GM21381 (cell line): ENCODE data around the gene FAF1.

Experiments used
- ATAC-seq: cut with Tn5 transposase; IDR thresholded peaks from one replicate; pipeline ENCODE4 v1.9.1; 2021; ENCODE audit warnings: mild to moderate bottlenecking, moderate library complexity; ENCODE audit not compliant: unreplicated experiment

FAF1 gene

DNA sequence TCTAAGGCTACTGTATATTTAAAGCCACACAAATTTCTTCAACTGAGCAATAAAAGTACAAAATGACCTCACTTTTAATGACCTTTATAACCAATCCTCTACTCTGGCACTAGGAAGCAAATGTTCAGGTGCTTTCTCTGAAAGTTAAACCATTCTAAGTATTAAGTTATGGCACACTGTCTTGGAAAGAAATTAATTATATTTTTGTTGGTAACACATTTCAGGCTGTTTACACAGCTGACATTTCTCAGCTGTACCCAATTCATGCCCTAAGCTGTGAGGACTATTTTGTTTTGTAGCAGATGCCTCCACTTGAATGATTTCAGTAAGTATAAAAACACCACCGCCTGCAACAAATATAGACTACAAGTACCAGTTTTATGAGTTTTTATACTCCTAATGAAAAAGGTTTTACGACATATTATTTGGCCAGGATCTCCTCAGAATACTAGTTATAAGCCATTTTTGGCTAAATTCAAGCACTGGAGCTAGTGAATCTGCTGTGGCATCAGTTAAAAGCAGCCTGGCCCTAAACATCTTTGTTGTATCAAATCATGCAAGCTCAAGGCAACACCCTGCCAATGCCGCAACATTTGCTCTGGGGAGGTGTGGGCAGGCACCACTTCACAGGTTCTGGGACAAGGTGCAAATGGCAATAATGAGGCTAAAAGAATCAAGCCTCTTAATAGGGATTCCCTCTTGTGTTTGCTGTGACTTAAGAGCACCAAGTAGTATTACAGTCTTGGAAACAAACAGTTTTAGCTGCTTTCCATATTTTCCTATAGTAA lies 308.4 kb downstream of the FAF1 start:
- no peak for ATAC-seq

DNA sequence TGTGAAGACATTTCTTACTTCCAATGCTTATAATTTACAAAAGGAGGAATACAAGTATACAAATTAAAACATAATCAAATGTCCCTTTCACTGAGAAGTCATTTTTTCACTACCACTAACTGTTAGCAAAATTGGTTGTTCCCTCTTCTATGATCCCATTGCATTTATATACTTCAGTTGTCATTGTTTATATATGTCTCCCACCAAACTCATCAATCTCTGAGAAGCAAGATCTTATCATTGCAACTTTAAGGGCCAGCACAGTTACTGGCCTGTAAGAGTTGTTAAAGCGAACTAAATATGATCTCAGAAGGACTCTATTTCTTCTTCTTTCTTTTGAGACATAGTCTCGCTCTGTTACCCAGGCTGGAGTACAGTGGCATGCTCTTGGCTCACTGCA lies 313.5 kb downstream of the FAF1 start:
- ATAC-seq = no peak

DNA sequence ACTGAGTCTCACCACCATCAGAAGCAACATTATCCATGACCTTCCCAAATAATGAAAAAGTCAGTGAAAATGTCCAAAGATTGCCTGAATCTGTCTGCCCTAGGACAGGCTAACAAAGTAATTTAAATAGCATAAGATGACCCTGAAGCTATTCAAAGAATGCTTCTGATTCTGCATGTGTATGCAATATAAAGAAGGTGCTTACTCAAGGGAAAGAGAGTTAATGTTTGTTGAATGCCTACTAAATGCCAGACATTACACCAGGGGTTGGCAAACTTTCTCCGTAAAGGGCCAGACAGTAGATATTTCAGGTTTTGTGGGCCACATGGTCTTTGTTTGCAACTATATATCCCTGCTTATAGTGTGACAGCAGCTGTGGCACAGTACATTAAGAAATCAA lies 314.9 kb downstream of the FAF1 start:
- no peak for ATAC-seq

DNA sequence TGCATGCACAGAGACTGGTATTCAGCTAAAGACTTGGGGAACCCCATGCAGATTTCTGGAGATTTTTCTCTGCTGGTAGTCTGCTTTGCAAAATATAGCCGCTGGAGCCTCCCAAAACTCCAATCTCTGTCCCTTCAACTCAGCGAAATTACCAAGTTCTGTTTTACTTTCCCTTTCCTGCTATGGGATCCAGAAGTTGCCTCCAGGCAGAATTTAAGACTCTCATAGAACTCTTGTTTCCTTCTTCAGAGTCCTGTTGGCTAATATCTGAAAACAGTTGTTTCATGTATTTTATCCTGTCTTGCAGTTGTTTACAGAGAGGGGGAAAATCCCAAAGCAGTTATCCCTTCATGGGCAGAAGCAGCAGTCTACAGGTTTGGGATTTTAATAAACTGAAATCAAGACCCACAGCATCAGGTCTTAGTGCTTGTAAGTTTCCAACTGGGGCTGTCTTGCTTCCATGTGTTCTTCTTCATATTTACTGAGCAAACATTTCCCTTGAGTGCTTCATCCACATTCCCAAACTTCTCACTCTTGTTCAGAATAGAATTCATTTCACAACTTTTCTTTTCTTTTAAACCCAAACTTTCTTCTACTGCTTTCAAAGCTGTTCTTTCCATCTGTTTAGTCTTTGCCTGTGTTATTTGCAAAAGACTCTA lies 315.5 kb downstream of the FAF1 start:
- ATAC-seq = no peak

DNA sequence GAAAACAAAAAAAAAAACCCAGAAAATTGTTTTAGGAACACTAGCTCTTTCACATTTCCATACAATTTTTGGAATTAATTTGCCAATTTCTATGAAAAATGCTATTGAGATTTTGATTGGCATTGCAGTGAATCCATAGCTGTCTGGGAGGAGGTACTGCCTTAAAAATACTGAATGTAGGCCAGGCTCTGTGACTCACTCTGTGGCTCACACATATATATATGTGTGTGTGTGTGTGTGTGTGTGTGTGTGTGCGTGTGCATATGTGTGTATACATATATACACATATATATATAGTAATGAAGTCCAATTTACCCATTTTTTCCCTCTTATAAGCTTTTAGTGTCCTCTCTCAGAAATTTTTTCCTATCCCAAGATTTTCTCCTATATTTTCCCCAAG lies 322.6 kb downstream of the FAF1 start:
- ATAC-seq = no peak

DNA sequence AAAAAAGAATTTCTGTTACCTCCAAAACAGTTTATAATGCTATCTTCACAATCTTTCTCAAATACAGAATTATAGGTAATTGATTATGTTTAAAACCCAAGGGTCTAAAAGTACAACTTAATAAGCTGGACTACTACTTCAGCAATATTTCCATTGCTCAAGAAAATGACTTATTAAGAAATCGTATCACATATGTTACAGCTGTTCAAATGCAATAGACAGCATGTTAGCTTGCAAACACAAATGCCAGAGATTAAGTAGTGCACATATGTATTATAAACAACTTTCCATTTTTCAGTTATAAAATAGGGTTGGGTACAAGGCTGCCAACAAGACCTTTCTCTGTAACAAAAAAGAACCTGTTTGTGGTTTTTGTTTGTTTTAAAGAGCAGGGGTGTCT lies 325.8 kb downstream of the FAF1 start:
- no peak for ATAC-seq

DNA sequence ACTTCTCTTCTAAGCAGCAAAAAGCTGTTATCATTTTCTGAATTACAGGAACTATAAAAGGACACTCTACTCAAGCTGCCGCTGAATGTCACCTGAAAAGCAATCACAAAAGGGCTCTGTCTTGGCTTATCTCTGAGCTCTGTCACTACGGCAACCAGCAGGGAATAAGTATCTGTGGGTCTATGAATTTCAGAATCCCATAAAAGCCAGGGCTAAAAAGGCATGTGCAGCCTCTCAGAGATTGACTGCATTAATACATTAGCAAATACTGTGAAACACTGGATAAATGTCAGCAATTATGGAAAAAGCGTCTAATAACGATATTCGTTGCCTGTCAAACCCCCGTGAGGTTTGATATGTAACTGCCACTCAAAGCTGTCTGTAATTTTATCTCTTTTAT lies 326.6 kb downstream of the FAF1 start:
- no peak for ATAC-seq

DNA sequence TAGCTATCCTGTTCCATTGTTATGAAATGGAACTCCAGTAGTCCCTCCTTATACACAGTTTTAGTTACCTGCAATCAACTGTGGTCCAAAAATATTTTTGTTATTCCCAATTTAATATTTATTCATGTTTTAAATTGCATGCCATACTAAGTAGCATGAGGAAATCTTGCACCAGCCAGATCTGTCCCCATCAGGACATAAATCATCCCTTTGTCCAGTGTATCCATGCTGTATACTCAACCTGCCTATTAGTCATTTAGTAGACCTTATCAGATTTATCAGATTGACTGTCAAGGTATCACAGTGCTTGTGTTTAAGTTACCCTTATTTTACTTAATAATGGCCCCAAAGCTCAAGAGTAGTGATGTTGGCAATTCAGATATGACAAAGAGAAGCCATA lies 328.9 kb downstream of the FAF1 start:
- ATAC-seq = no peak

DNA sequence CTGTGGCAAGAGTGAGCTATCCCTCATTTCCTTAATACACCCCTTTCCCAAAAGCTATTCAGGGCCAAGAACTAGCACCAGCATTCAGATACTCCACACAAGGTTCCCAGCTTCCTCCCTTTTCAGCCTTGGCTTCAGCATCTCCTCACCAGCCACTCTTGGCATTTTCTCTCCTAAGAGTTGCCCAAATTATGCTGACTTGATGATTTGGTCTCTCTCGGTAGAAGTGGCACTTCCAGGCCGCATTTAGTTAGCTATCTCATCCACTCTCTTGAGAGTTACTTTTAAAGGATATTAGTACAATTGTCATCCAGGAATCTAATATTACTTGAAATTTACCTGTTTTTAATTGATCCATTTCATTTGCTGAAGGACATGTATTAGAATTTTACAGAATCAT lies 337.8 kb downstream of the FAF1 start:
- ATAC-seq = no peak

DNA sequence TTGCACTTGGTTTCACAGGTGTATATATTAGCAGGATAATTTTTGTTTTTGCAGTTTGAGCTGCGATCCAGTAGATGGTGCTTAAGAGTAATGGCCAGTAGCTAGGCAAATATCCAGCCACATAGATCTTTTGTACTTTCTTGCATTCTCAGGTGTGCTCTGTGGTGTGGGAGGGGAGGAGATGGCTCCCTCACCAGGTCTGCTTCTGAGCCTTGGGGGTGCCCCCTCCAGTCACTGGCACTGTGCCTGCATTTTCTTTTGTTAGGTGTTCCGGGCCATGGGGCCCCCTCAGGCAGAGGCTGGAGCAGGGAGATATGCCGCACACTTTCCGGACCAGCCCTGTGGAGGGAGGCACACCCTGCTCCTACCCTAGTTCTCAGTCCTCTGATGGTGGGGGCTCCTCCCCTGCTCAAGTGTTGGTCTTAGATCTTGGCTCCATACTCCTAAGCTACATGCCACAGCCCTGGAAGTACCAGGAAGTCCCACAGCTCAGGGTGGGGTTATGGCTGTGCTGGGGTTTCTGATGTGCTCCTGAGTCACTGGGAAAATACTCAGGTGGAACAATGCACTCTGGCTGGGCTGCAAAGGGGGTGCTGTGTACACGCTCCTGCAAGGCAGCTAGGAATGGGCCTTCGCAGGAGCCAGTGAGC lies 339.3 kb downstream of the FAF1 start:
- no peak for ATAC-seq

DNA sequence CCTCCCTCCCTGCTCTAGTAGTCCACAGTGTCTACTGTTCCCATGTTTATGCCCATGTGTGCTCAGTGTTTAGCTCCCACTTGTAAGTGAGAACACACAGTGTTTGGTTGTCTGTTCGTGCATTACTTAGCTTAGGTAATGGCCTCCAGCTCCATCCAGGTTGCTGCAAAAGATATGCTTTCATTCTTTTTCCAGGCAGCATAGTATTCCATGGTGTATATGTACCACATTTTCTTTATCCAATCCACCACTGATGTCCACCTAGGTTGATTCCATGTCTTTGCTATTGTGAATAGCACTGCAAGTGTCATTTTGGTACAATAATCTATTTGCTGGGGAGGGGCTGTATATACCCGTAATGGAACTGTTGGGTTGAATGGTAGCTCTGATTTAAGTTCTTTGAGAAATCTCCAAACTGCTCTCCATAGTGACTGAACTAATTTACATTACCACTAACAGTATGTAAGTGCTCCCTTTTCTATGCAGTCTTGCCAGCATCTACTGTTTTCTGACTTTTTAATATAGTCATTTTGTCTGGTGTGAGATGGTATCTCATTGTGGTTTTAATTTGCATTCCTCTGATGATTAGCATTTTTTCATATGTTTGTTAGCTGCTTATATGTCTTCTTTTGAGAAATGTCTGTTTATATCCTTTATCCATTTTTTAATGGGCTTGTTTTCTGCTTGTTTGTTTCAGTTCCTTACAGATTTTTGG lies 344.9 kb downstream of the FAF1 start:
- no peak for ATAC-seq

DNA sequence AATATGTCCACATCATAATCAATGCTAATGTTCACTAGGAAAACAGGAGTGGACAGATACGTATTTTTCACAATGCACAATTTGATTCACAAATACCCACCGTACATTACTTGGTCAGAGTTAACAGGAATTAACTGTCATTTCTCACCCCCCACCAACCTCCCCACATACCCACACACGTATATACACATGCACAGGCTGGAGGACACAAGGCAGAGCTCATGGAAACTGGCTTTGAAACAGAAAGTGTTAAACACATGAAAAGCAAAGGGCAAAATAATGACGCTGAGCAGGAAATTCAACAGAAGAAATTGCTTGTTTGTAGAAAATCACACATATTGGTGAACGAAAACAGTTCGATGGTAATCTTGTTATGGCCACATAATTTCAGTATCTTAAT lies 348.4 kb downstream of the FAF1 start:
- ATAC-seq = no peak

DNA sequence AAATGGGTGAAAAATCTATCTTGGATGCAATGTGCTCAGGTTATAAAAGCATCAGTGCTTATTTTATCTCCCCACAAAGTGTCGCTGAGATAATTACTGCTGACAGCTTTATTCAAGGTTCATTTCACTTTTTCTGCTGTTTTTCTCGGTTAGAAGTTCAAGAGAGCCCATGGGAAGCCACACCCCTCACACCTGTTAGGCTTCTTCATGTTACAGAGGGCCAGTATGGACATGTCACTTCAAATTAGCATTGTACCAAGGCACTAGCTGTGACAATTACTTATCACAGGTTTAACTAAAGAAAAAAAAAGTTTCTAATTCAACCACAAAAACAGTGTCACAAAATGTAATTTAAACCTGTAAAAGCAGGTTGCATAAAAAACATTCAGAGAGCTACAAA lies 349.5 kb downstream of the FAF1 start:
- no peak for ATAC-seq

DNA sequence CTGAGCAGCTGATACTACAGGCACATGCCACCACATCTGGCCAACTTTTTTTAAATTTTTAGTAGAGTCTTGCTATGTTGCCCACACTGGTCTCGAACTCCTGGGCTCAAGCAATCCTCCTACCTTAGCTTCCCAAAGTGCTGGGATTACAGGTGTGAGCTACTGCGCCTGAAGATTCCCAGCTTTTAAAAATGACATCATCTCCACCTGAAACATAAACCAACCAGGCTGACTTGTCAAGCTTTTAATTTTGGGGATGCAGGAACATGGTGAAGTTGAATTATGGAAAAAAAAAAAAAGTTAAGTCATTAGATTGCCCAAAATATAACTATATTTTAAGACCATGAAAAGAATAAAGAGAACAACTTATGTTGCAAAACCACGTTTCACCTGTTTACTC lies 350.6 kb downstream of the FAF1 start:
- ATAC-seq = no peak

DNA sequence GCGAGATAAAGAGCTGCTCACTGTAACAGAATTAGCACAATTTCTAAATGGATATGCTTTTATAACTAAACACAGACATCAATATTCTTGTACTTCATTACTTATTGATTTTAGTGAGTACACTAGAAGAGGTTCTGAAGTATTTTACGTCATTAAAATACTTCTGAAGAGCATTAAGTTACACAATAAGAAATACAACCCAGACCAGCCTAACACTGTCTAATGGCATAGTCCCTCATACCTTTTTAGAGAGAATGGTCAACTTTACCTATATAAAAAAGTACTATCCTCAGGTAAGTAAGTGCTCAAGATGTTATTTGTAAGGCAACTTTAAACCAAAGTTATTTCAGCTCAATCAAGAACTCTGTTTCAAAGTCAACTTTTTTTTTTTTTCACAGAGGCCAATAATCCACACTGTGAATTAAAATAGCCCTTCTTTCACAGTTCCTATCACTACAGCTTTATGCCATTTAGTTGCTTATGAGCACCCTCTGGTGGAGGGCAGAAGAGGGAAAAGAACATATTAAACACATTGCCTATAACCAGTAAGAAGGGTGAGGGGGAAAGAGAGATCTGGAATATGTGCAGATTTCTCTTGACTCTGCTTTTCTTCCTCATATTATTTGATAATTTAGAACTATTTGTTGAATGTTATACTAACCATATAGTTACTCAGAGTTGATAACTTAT lies 354.7 kb downstream of the FAF1 start:
- no peak for ATAC-seq

DNA sequence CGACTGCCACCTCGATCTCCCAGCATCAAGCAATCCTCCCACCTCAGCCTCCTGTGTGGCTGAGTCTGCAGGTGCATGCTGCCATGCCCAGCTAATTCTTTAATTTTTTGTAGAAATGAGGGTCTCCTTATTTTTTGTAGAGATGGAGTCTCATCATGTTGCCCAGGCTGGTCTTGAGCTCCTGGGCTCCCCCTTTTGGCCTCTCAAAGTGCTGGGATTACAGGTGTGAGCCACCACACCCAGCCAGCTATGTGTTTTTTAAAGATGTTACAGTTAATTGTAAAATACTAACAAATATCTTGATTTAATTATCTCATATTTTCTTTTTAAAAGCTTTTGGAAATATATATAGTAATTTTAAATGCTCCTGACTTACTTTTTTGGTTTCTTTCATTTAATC lies 355.5 kb downstream of the FAF1 start:
- ATAC-seq = no peak

DNA sequence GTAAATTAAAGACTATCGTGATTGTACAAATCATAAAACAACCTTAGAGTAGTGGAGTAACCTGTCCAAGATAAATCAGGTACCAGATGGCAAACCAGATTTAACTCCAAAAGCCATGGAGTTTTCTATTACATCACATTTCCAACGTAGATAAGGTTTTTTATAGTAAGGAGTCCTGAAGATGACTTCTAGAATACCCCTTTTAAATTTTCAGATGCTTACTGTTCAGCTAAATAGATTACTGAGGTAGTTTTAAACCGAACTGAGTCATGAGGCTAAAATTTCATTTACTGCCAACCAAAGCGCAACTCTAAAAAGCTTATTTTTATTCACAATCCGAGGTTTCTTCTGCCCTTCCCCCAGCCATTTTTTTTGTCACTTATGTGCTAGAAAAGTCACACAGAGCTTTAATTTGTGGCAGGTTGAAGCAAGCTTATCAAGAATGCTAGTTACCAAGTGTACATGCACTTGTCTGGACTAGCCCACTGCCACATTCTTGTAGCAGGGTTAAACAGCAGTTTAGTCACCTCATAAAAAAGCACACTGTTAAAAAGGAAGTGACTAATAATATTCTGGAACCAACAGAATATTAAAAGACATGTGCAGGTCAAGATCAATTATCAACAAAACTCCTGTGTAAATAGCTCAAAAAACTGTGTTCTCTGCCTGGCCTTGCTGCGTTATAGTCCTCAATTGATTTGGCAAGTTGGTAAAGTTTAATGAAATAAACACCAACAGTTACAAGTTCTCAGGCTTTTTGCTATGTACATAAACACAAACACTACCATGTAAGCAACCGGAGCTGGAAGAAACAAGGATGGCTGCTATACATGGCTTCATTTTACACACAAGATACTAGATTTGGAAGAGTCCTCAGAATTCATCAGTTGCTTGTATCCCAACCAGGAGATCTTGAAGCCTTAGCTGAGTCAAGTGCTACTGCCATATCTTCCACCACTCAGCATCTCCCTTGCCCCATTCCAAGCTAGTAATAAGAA lies 356.5 kb downstream of the FAF1 start:
- no peak for ATAC-seq

DNA sequence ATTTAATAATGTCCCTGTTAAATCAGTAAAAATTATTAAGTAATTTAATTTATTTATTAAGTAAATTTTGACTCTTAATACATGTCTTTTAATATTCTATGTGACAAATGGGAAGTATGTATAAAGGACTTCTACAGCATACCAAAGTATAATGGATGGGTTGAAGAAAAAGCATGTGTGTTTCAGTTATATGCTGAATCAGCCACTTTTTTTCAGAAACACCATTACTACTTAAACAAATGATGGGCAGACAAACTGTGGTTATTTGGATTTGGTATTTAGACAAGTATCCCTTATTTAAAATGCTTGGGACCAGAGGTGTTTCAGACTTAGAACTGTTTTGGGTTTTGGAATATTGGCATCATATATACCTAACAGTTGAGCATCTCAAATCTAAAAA lies 360.5 kb downstream of the FAF1 start:
- ATAC-seq = no peak

DNA sequence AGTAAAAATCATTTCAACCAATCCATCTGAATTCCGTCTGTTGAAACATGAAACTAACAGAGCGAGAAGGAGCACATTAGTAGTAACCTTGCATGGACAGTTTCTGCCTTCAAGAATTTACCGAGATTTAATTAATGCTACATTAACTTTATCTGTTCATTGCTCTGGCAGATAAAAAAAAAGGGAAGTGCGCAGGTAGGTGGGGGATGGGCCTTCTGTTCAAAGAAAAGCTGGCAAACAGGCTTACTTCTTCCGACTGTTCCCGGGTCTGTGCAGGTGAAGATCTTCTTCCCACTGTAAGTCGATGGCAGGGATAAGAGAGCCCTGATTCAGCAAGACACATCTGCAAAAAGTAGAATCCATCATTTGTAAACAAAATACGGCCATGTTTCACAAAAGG lies 364.2 kb downstream of the FAF1 start:
- no peak for ATAC-seq

DNA sequence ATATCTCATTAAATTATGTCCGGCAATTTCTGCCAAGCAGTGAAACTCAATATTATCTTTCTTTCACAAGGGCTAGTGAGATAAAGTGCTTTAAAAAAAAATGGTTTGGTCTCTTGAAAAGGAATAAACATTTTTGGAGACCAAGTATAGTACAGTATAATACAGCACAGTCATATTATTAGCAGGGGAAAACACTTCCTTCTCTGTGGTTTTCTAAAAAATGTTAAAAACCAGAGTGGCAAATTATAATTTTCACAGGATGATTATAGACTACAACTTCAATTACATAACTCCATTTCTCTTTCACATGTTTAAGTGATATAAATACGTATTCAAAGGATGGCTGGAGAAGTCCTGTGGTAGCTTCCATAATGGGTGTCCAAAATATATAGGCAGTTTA lies 366.6 kb downstream of the FAF1 start:
- no peak for ATAC-seq
